ENCODE measurements around the gene EIF5.

EIF5 gene

DNA sequence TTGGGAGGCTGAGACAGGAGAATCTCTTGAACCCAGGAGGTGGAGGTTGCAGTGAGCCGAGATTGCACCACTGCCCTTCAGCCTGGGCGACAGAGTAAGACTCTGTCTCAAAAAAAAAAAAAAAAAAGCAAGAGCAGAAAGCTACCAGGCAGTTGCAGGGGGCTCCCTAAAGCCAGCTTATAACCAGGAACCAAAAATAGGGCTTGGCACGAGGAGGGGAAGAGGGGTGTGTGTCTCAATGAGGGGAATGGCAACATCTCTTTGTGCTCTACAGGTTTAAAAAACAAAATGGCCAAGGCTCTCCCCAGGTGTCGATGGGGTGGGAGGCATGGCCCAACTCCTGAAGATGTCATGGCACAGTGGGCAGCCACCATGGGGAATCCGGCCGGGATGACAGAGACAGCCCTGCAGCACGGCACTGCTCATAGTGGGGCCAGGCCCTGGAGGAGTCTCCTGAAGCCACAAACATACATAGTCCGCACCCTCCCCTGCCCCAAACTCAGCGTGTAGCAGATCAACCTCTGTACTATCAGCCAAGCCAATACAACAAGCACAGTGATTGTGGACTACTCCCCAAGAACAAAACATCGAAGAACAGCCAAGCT lies 16.0 kb upstream of the EIF5 start:
- TF ChIP-seq, protein P1, sequence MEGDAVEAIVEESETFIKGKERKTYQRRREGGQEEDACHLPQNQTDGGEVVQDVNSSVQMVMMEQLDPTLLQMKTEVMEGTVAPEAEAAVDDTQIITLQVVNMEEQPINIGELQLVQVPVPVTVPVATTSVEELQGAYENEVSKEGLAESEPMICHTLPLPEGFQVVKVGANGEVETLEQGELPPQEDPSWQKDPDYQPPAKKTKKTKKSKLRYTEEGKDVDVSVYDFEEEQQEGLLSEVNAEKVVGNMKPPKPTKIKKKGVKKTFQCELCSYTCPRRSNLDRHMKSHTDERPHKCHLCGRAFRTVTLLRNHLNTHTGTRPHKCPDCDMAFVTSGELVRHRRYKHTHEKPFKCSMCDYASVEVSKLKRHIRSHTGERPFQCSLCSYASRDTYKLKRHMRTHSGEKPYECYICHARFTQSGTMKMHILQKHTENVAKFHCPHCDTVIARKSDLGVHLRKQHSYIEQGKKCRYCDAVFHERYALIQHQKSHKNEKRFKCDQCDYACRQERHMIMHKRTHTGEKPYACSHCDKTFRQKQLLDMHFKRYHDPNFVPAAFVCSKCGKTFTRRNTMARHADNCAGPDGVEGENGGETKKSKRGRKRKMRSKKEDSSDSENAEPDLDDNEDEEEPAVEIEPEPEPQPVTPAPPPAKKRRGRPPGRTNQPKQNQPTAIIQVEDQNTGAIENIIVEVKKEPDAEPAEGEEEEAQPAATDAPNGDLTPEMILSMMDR (IDR thresholded peaks at IDR 0.05): no peak

DNA sequence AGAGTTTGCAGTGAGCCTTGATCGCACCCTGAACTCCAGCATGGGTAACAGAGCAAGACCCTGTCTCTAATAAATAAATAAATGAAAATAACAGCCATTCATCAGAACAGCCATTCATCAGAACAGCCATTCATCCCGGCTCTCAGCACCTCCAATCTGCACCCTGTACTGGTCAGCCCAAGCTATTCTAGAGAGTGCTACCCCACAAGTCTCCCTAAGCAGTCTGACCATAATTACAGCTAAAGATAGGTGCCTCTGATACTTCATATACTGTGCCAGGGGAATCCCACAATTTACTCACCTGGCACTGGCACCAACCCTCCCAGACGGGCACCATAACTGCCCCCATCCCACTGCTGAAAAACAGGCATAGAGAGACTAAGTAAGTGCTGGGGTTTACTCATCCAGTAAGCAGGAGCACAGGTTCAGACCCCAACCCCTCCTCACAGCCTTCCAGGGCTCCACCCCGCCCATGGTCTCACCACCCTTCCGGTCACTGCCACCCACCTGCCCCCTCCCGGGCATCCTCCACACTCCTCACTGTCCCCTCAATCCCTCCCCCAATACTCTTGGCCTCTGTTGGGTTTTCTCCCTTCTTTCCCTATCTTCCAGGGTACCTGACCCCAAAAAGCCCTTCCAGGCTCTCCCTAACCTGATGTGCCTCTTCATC lies 15.2 kb upstream of the EIF5 start:
- TF ChIP-seq, protein P1 (IDR thresholded peaks at IDR 0.05): no peak

DNA sequence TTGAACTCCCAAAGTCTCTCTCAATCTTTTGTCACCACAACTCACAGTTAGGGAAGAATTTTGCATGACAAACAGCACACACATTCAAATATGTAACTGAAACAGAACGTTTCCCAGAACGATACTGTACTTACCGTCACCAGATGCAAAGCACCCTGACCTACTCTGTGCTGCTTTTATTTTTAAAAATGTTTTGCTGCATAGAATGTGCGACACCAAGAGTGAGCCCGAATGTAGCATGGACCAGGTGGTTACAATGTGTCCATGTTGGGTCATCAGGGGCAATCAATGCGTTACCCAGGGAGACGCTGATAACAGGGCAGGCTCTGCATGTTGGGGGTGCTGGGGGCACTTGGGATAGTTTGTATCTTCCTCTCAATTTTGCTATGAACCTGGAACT lies 14.6 kb upstream of the EIF5 start:
- TF ChIP-seq, protein P1 (IDR thresholded peaks at IDR 0.05): no peak

DNA sequence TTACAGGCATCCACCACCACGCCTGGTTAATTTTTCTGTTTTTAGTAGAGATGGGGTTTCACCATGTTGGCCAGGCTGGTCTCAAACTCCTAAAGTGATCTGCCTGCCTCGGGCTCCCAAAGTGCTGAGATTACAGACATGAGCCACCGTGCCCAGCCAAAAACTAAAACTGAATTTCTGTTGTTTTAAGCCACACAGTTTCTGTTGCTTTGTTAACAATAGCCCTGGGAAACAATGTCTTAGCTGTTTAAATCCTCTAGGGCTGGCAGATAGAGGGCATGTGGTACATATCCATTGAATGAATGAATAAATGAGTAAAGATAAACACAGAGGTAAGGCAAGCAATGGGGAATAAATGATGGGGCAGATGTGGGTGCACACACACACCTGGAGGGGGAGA lies 8.0 kb upstream of the EIF5 start:
- TF ChIP-seq, protein P1 (IDR thresholded peaks at IDR 0.05): no peak

DNA sequence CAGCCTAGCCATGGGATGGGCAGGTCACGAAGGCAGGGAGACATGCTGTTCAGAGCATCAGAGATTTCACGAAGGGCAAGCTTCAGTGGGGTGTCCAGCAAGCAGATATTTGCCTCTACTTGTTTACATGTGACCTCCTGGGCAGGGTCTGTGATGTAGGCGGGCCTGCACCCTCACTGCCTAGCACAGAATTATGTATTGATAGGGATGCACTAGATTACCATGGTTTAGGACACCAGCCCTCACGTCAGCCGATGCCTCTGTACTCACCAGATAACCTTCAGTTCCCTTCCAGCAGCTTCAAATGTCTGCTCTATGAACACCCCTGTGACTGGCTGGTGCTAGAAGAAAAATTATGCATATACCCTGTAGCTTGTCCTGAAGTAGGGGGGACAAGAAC lies 5.1 kb upstream of the EIF5 start:
- TF ChIP-seq, protein P1 (IDR thresholded peaks at IDR 0.05): no peak

DNA sequence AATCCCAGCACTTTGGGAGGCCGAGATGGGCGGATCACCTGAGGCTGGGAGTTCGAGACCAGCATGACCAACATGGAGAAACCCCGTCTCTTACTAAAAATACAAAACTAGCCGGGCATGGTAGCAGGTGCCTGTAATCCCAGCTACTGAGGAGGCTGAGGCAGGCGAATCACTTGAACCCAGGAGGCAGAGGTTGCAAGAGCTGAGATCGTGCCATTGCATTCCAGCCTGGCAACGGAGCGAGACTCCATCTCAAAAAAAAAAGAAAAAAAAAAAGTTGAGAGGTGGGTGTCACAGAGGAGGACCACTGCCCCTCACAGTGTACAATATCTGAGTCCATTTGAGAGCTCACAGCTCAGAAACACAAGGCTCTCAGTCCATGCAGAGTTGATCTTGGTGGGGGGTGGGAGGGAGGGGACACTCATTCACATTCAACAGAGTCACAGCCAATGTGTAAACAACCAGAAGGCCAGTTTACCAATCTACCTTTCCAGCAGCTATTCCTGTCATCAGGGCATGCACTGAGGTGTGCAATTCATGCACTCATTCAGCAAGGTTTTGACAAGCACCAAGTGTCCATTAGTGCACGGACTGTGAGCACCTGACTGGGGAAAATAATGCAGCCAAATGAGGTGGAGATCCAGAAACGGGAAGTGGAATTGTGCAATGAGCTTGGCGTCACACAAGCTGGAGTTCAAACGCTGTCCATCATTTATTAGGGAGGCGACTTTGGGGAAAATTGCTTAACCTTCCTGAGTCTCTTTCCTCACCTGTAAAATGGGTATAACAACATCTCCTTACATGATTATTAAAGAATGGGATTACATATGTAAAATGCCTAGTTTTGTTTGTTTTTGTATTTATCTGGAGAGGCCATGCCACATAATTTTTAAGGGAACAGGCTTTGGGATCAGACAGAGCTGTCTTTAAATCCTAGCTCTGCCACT lies 4.4 kb upstream of the EIF5 start:
- TF ChIP-seq, protein P1 (IDR thresholded peaks at IDR 0.05): no peak

DNA sequence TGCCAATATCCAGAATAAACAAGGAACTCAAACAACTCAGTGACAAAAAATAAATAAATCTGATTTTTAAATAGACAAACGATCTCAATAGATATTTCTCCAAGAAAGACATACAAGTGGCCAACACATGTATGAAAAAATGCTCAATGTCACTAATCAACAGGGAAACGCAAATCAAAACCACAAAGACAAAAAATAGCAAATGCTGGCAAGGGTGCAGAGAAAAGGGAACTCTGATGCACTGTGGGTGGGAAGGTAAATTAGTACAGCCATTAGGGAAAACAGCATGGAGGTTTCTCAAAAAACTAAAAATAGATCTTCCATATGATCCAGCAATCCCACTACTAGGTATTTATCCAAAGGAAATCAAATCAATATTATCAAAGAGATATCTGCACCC lies 3.5 kb upstream of the EIF5 start:
- TF ChIP-seq, protein P1 (IDR thresholded peaks at IDR 0.05): no peak

All from LNCAP (cell line).